Cerebellar cortex (tissue), 1 donor: Measurements from ENCODE around the gene ADAMTS2.

Experiments
- DNase-seq: peaks from one replicate; pipeline ENCODE4 v3.0.0-alpha.2; 2015; ENCODE audit warnings: low spot score

Gene ADAMTS2

GRCh38 chr5:179215576-179215975 is 129.7 kb downstream of the ADAMTS2 start:
- no peak for DNase-seq

- DNase-seq, result no peak
These were observed 130.6 kb downstream of the ADAMTS2 start for GRCh38 chr5:179214678-179215077.

- DNase-seq, result no peak
These were observed 132.4 kb downstream of the ADAMTS2 start for GRCh38 chr5:179212870-179213269.

- DNase-seq, result no peak
These were observed 133.6 kb downstream of the ADAMTS2 start for GRCh38 chr5:179211631-179212030.

- DNase-seq, result no peak
These were observed 134.2 kb downstream of the ADAMTS2 start for GRCh38 chr5:179211068-179211467.

- no peak for DNase-seq
These were observed 134.8 kb downstream of the ADAMTS2 start for GRCh38 chr5:179210478-179210877.

GRCh38 chr5:179209359-179210150 is 135.7 kb downstream of the ADAMTS2 start:
- no peak for DNase-seq

GRCh38 chr5:179208706-179209358 is 136.4 kb downstream of the ADAMTS2 start:
- DNase-seq, result no peak

- no peak for DNase-seq
These were observed 137.1 kb downstream of the ADAMTS2 start for GRCh38 chr5:179207920-179208705.

GRCh38 chr5:179207470-179207869 is 137.8 kb downstream of the ADAMTS2 start:
- no peak for DNase-seq

- no peak for DNase-seq
These were observed 138.9 kb downstream of the ADAMTS2 start for GRCh38 chr5:179206366-179206765.

- no peak for DNase-seq
These were observed 140.0 kb downstream of the ADAMTS2 start for GRCh38 chr5:179205277-179205676.

GRCh38 chr5:179204572-179204971 is 140.7 kb downstream of the ADAMTS2 start:
- DNase-seq, result no peak

GRCh38 chr5:179203248-179203647 is 142.0 kb downstream of the ADAMTS2 start:
- no peak for DNase-seq

GRCh38 chr5:179201986-179202385 is 143.3 kb downstream of the ADAMTS2 start:
- DNase-seq, result no peak

- DNase-seq, result no peak
These were observed 146.0 kb downstream of the ADAMTS2 start for GRCh38 chr5:179199246-179199645.

- DNase-seq, result no peak
These were observed 146.4 kb downstream of the ADAMTS2 start for GRCh38 chr5:179198825-179199224.

- no peak for DNase-seq
These were observed 148.7 kb downstream of the ADAMTS2 start for GRCh38 chr5:179196405-179197079.

GRCh38 chr5:179195561-179196404 is 149.5 kb downstream of the ADAMTS2 start:
- DNase-seq, result no peak

- DNase-seq, result no peak
These were observed 150.3 kb downstream of the ADAMTS2 start for GRCh38 chr5:179194941-179195381.
